NCI-H748 (cell line): ENCODE measurements around the gene SLIT3.
"Not testable (repeated sequence)": the region's sequence is repeated elsewhere in the genome, so short reads cannot be mapped to it uniquely, and the experiment has no call there.

Experiments
- DNase-seq: peaks from one replicate; lab custom pipeline; 2025; ENCODE audit not compliant: unreplicated experiment; lab: John Stamatoyannopoulos, UW

Gene SLIT3

DNA sequence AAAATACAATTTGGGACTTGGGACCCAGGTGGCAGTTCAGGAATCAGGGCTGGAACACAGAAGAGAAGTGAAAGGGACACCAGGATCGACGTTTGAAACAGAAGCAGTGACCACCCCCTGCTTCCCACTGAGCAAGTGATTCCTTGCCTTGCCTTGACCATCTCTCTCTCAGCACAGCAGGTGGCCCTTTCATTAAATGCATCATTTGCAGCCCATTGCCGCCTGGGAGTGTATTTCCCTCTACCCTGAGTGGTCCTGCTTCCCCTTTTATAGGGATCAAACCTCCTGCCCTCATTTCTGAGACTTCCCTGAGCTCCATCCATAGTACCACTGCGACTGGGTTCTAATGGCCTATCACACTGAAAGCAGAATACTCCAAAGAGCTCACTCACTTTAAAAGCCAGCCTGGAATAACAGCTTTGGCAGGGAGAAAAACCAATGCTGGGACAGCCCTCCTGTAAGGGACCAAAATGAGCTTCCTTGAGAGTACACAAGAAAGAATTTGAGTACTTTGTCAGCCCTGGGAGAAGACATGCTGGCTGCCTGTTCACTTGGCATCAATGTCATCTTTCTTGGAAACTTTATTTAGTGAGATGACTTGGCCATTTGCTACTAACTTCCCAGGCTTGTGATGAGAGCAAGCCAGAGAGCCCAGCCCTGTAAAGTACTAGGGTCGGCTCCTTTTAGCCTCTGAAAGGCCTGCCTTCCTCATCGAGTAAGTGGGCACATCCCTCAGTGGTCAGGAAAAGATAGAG is 149.7 kb downstream of the SLIT3 start:
- no peak for DNase-seq

- DNase-seq: no peak
These were observed 150.8 kb downstream of the SLIT3 start for GRCh38 chr5:169150108-169150507.

GRCh38 chr5:169149317-169149716 is 151.6 kb downstream of the SLIT3 start:
- no peak for DNase-seq

GRCh38 chr5:169148138-169148740 is 152.7 kb downstream of the SLIT3 start:
- no peak for DNase-seq

- DNase-seq: no peak
These were observed 153.4 kb downstream of the SLIT3 start for GRCh38 chr5:169147534-169147933.

DNA sequence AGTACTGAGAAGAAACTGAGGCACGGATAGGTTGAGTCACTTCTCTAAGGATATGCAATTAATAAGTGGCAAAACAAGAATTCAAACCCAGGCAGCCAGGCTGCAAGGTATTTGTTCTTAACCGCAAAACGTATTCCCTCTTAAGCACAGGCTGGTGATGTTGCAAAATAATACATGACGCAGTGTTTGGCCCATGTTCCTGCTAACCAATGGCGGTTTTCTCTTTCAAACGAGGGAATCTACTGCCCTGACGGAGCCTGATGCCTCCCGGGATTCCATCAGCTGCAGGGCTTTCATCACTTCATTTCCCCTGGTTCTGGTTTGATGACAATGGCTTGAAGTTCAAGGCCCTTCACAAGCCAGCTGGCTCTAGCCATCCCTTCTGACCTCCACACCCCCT is 154.8 kb downstream of the SLIT3 start:
- no peak for DNase-seq

DNA sequence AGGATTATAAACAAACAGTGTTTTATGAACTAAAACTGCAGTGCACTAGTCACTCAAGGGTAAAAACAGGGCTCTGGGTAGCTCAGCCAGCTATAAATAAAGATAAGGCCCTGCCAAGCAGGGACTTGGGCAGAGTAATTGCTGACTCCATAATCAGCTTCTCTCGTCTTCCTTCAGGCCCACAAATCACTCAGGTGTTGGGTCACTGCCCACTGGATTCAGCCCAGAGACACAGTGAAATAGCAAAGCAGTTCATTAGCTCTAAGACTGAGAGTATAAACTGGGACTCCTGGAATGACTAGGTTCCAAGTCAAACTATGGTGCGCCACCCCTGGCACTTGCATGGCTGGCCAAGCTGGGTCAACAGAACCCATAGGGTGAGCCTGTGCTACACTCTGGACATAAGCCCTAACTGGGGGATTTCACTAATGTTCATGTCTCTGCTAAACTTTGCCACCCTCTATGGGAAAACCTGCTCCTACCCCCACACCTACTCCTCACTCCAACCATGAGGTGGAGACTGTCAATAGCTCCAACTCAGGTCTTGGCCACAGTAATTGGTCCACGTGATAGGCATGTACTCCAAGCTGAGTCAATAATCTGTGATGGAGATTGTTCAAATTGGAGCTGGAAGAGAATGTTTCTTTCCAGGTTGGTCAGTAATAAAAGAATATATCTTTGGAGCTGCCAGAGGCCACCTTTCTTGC is 158.5 kb downstream of the SLIT3 start:
- no peak for DNase-seq

- not testable (repeated sequence) for DNase-seq
These were observed 160.7 kb downstream of the SLIT3 start for GRCh38 chr5:169140215-169140614.

- DNase-seq: no peak
These were observed 161.4 kb downstream of the SLIT3 start for GRCh38 chr5:169139480-169140050.

- no peak for DNase-seq
These were observed 167.4 kb downstream of the SLIT3 start for GRCh38 chr5:169133531-169133930.

DNA sequence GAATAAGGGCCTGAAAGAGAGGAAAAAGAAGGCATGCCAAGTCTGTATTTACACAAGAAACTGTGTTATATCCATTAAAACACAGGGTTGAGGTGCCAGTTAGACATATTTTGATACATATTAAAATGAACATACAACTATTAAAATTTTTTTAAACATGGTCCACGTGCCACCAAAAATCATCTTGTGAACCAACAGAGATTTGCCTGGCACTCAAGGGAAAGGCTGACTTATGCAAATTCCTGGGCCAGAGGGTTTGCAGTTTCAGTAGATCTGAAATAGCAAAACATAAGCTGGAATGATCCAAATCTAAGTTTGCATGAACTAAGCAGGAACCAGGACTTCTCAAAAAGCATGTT is 168.7 kb downstream of the SLIT3 start:
- no peak for DNase-seq

- no peak for DNase-seq
These were observed 169.2 kb downstream of the SLIT3 start for GRCh38 chr5:169131616-169132301.

DNA sequence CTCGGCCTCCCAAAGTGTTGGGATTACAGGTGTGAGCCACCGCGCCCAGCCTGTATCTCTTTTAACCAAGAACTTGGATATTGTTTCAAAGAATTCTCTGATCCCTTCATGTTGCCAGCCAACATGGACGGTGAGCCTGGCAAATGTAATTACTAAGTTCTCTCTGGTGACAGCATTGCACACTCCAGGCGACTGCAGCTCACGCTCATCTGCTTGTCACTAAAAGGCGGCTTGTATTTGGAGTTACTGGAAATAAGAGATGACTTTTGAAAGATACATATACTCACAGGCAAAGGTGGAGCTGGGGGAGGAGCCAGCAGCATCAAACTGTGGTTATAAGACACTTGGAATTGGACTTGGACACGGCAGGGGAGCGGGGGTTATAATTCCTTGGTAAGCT is 172.3 kb downstream of the SLIT3 start:
- DNase-seq: no peak

DNA sequence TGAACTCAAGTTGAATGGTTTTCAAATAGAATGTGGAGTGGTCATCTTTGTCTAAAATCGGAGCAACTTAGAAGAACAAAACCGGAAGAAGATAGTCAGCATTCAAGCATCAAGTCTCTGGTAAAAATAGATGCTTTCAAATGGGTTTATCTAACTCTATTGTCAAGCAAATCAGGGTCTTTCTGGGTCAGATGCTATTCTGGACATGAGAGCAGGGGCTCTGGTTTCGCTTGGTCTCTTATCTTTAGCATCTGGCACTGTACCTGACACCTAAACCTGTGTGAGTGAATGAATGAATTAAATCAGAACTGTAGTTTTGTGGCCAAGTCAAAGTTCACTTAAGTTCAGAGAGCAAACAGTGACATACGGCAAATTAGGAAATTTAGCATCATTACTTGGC is 173.5 kb downstream of the SLIT3 start:
- no peak for DNase-seq

GRCh38 chr5:169126481-169127021 is 174.4 kb downstream of the SLIT3 start:
- no peak for DNase-seq

DNA sequence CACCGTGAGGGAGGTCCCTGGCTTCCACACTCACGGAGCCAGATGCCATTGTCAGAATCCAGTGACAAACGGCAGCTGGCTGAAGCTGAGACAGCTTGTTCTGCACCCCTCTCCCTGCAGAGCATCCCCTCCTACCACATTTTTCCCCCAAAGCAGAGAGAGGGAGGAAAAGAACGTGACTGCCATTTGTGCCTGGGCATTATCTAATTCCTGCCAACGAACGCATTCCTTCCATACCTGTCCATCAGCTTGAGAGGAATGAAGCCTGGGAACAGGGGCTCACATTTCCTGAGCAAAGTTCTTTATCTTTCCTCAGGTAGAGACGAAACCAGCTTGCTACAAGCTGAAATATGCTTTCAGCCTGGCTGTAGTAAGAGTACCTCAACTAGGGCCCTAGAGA is 175.4 kb downstream of the SLIT3 start:
- DNase-seq: no peak

DNA sequence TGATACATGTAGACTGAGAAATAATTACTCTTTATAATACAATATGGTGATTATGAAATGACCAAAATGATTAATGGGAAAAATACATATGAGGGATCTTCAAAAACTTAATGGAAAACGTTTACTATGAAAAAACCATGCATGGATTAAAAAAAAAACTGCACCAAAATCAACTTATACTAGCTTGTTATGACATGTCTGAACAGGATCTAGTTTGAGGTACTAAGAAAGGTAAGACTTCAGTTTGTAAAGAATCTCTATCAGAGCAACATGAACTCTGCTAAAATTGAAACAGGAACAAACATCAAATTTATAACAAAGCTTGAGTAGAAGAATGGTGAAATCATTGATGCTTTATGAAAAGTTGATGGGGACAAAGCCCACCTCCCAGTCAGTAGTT is 178.0 kb downstream of the SLIT3 start:
- no peak for DNase-seq

GRCh38 chr5:169121630-169122420 is 179.1 kb downstream of the SLIT3 start:
- no peak for DNase-seq

- DNase-seq: no peak
These were observed 181.5 kb downstream of the SLIT3 start for GRCh38 chr5:169119288-169120048.
